GM21529 (cell line): ENCODE data around the gene SIX3.

Experiments used
- ATAC-seq: cut with Tn5 transposase; IDR thresholded peaks from one replicate; pipeline ENCODE4 v1.9.1; 2021; ENCODE audit not compliant: unreplicated experiment

Gene SIX3

DNA sequence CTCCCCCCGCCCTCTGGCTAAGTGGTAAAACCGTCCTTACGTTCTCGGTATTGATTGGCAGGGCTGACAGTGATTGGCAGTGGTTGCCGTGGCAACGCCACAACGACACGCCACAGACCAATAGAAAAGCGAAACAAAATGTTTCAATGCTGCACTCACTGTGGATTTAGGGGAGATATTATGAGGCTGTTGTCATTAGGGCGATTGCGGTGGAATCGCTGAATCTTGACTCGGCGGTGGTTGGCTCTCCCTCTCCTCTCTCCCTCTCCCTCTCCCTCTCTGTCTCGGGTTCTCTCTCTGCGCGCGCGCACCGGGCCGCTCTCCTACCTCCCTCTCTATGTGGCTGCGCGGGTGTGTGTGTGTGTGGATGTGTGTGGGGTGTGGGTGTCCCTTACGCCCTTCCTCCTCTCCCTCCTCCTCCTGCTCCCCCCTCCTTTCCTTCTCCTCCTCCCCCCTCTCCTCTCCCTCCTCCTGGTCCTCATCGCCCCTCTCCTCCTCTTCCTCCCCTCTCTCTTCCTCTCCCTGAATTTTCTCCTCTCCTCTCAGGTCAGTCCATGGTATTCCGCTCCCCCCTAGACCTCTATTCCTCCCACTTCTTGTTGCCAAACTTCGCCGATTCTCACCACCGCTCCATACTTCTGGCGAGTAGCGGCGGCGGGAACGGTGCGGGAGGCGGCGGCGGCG lies at the start of gene SIX3:
SIX3 (plus strand) TSS at position 152 of the 684 bp plus-strand sequence; CDS start at position 555, 403 bp downstream.
- ATAC-seq: no peak

DNA sequence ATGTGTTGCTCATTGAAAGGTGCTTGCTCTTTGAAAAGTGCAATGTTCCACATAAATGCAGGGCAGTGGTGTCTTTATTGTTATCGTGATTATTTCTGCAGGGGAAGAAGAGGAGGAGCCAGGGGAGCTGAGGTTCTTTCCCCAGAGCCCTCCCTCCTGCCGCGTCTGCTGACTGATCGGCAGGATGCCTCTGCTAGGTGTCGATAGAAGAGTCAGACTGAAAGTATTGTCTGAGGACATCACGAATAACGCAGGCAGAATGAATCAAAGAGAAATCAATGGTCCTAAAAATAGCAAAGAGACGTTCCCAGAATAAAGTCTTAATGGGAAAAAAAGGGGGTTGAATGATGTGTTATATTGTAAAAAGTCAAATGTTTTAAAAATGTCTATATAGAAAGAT lies 47.4 kb upstream of the SIX3 start:
- no peak for ATAC-seq

DNA sequence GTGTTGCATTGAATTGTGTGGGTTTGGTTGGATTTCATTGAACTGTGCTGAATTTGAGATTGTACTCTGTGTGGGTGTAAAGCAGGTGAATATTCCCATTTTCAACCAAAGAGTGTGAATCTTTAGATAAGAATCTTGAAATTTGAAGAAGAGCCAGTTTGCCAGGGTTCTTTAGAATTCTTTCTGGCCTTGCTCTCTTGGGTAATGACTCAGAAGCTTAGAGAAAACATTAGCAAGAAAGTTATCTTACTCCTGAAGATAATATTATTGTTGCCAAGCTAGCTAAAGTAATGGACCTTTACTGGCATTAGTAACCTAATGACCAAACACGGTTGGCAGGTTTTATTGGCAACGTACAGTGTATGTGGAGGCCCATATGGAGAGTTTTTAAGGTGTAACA lies 46.4 kb upstream of the SIX3 start:
- no peak for ATAC-seq

DNA sequence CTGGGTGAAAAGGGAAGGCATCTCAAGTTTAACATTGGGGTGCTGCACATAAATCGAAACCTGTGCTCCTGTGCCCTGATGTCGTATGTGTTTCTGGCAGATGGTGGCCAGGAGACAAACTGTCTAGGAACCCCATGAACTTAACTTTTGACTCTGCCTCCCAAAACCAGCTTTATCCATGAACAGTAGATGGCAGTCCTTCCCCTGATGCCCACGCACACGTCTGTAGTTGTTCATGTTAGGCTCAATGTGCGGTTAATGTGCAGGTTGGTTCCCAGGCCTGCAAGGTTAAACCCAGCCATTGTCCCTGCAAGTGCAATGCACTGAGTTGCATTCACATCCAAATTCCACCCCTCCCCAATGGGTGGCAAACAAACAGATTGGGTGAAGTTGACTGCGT lies 44.1 kb upstream of the SIX3 start:
- no peak for ATAC-seq

GRCh38 chr2:44902217-44903137 lies 39.0 kb upstream of the SIX3 start:
- ATAC-seq: no peak

DNA sequence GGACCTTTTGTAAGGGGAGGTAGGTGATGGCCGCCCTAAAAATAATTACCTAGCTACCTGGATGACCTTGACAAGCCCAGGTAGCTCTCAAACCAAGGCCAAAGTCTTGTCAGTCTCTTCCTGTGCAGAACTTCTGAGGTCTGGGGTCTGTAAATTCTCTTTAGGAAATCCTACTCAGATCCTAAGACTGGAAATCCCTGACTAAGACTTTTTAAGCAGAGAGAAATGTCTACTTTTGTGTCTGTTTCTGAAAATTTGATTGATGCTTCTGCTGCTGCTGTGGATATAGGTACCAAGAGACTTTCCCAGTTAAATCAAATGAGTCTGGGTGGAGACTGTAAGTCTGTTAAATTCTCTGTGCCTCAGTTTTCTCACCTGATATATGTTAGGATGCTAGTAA lies 36.9 kb upstream of the SIX3 start:
- no peak for ATAC-seq

DNA sequence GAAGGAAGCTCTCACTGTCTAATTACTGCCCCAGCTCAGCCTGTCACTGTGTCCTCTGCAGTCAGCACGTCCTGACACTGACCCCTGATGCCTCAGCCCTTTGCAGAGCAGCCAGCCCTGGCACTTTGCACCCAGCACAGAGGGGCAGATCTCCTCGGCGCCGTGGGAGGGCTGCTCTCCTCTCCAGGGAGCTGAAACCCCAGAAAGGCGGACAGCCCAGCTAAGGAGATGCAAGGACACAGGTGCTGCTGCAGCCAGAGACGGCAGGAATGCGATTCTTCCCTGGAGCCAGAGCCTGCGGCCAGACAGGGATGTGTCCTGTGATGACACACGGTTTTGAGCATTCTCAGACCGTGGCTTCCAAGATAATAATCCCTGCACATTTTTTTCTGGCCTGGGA lies 34.5 kb upstream of the SIX3 start:
- no peak for ATAC-seq

DNA sequence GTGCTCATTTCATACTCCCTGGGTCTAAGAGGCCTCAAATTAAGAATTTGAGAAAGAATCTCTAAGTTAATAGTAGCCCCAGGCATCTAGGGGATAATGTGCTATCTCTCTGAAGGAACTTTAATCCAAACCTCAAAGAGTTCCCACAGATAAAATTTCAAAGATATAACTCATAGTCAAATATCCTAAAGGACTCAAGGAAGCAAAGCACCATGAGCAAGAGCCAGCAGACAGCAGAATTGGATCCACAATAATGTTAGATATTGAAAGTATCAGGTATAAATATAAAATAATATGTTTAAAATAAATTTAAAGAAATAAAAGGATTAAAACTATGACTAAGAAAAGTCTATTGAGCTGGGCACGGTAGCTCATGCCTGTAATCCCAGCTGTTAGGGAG lies 31.7 kb upstream of the SIX3 start:
- no peak for ATAC-seq

GRCh38 chr2:44912660-44913059 lies 28.8 kb upstream of the SIX3 start:
- ATAC-seq: no peak

GRCh38 chr2:44916291-44916690 lies 25.2 kb upstream of the SIX3 start:
- no peak for ATAC-seq

- ATAC-seq: no peak
These were observed 23.3 kb upstream of the SIX3 start for GRCh38 chr2:44918095-44918775.

GRCh38 chr2:44920751-44921150 lies 20.8 kb upstream of the SIX3 start:
- ATAC-seq: no peak

GRCh38 chr2:44922776-44923175 lies 18.7 kb upstream of the SIX3 start:
- ATAC-seq: no peak

- no peak for ATAC-seq
These were observed 15.9 kb upstream of the SIX3 start for GRCh38 chr2:44925561-44926136.

DNA sequence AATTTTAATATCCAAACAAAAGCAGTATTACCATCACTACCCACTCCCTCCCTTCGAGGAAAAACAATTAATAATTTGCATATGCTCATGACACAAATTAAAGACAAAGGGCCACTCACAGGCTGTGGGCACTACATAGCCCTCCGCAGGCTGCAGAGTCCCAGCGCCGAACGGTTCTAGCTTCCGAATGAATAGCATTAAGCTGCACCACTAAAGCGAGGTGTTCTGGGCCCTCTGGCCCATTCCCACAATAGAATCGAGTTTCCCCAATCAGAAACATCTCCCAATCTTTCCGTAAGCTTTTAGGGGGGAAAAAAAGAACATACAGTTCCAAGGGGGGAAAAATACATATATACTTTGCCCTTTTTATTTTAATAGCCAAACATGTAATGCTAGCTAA lies 14.5 kb upstream of the SIX3 start:
- no peak for ATAC-seq

GRCh38 chr2:44927985-44928482 lies 13.5 kb upstream of the SIX3 start:
- no peak for ATAC-seq

- ATAC-seq: no peak
These were observed 12.9 kb upstream of the SIX3 start for GRCh38 chr2:44928483-44929158.

GRCh38 chr2:44929159-44929734 lies 12.3 kb upstream of the SIX3 start:
- no peak for ATAC-seq

DNA sequence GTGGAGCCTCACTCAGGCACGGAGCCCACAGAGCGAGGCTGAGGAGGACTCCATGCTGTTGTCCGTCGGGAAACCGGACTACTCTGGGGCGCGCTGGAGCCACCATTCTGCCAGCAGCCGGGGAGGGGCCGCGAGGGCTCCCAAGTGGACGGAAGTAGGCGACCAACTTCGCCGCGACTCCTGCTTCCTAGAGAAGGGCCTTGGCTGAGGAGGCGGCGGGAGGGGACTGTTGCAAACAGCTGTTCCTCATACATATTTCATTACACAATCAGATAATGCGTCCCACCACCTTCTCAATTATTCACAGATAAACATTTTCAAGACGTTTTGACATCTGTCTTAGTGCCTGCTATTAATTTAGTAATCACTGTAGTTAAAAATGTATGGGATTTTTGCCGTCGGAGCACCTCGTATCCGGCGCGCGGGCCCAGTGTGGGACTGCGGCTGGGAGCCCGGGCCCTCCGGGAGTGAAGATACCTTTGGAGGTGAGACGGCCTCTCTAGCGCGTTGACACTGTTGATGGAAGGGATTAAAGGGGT lies 11.7 kb upstream of the SIX3 start:
- no peak for ATAC-seq
